HepG2 (cell line): ENCODE data around the gene SLCO3A1. TPM values are rescaled to one million over a fixed set of nuclear protein-coding genes. Genes with fewer than 3 reads are reported as not detected.

Experiments
- ETV5 ChIP-seq: IDR thresholded peaks from 2 replicates; pipeline ENCODE4 v1.6.1; 2018; ENCODE audit warnings: missing biosample characterization, missing genetic modification reagents, inconsistent platforms, borderline replicate concordance
- HMG20B ChIP-seq: conservative IDR thresholded peaks from 2 replicates; pipeline ENCODE4 v1.6.1; 2016; ENCODE audit warnings: missing genetic modification reagents, missing compliant biosample characterization
- ISX ChIP-seq: sonication (generic); formaldehyde crosslinking; conservative IDR thresholded peaks from 2 replicates; pipeline ENCODE4 v1.5.0; 2020; ENCODE audit warnings: missing genetic modification reagents
- JARID2 ChIP-seq: sonication (generic); formaldehyde crosslinking; IDR thresholded peaks from 2 replicates; pipeline ENCODE4 v1.8.1; 2023; ENCODE audit warnings: missing genetic modification reagents, inconsistent platforms; ENCODE audit not compliant: insufficient replicate concordance
- MLXIP ChIP-seq: sonication (generic); formaldehyde crosslinking; IDR thresholded peaks from 2 replicates; pipeline ENCODE4 v1.9.0; 2021; ENCODE audit warnings: missing genetic modification reagents, borderline replicate concordance
- NFE2L2 ChIP-seq: fragments of 150-350 bp; IDR thresholded peaks from 2 replicates; pipeline ENCODE4 v1.6.1; 2014; ENCODE audit warnings: low read length
- RORA ChIP-seq: sonication (generic); formaldehyde crosslinking; IDR thresholded peaks from 2 replicates; pipeline ENCODE4 v1.5.0; 2020; ENCODE audit warnings: mild to moderate bottlenecking, missing genetic modification reagents, moderate library complexity
- ZFP36 ChIP-seq: fragments of 150-350 bp; IDR thresholded peaks from 2 replicates; pipeline ENCODE4 v1.6.1; 2018; ENCODE audit warnings: borderline replicate concordance, low read length, low read depth; ENCODE audit not compliant: partially characterized antibody
- ZNF552 ChIP-seq: sonication (generic); formaldehyde crosslinking; IDR thresholded peaks from 2 replicates; pipeline ENCODE4 v1.9.0; 2022; ENCODE audit warnings: missing genetic modification reagents, mild to moderate bottlenecking, borderline replicate concordance
- ZNF691 ChIP-seq: sonication (generic); formaldehyde crosslinking; IDR thresholded peaks from 2 replicates; pipeline ENCODE4 v1.4.0; 2020; ENCODE audit warnings: missing genetic modification reagents, low read depth, mild to moderate bottlenecking, borderline replicate concordance
- polyA plus RNA-seq, 8 experiments: library from polyadenylated mRNA; depleted of rRNA in 3 of 8; stranded (reverse) in 7 of 8; unstranded in 1 of 8; fragments of >200 nt; fragmentation: Illumina TruSeq in 4 of 8; extraction: Trizol in 4 of 8; gene quantifications; 2 replicates each; pipeline versions ENCODE4 v1.2.1 to v1.2.3, GENCODE V29; 2011 to 2016; ENCODE audit warnings: low read depth in 4 of 8, missing spikeins in 1 of 8, mixed read lengths in 1 of 8; ENCODE audit not compliant: insufficient read depth in 1 of 8
- total RNA-seq, 5 experiments: library from RNA; depleted of rRNA; stranded (reverse); fragments of >200 nt; fragmentation: Illumina TruSeq; extraction: Trizol; gene quantifications; 2 replicates each; pipeline ENCODE4 v1.2.3, GENCODE V29; 2016; ENCODE audit warnings: low read depth in 1 of 5

Gene SLCO3A1
- total and polyA plus RNA-seq, 2 of the 13 experiments (the other 11 are each of a cell fraction or from before 2014, with no cell fraction given): 0.02 TPM; not detected in 1

GRCh38 chr15:91861223-91861622, 7.7 kb downstream of the SLCO3A1 start (continued):
- TF ChIP-seq MLXIP (CRISPR knock-in tag) (no peak), ZFP36 (no peak), ISX (no peak), HMG20B (CRISPR knock-in tag) (no peak), NFE2L2 (no peak), ZNF552 (CRISPR knock-in tag) (no peak), JARID2 (CRISPR knock-in tag) (no peak), ETV5 (CRISPR knock-in tag) (no peak), ZNF691 (CRISPR knock-in tag) (no peak), RORA (no peak)
